Activated T-cell treated with anti-CD3 and anti-CD28 coated beads for 4 hours (primary cell): ENCODE measurements around the gene CCDC85B.
"Not testable (repeated sequence)": the region's sequence is repeated elsewhere in the genome, so short reads cannot be mapped to it uniquely, and the experiment has no call there.

Source experiments
- DNase-seq: peaks from one replicate; pipeline ENCODE4 v3.0.0-alpha.2; 2020

The CCDC85B gene

GRCh38 chr11:65890324-65891218, at the start of gene CCDC85B:
Gene CCDC85B, plus strand, starts transcription at chr11:65890673. Its CDS starts 111 bp downstream, at chr11:65890784.
- DNase-seq, result peak; percentile 99

- no peak for DNase-seq
Observed at GRCh38 chr11:65842144-65842543, 48.3 kb upstream of the CCDC85B start.

- no peak for DNase-seq
Observed at GRCh38 chr11:65843811-65844210, 46.7 kb upstream of the CCDC85B start.

- no peak for DNase-seq
Observed at GRCh38 chr11:65844231-65844872, 46.1 kb upstream of the CCDC85B start.

- no peak for DNase-seq
Observed at GRCh38 chr11:65847746-65848145, 42.7 kb upstream of the CCDC85B start.

GRCh38 chr11:65848693-65849092, 41.8 kb upstream of the CCDC85B start:
- not testable (repeated sequence) for DNase-seq

- DNase-seq, result no peak
Observed at GRCh38 chr11:65849366-65849765, 41.1 kb upstream of the CCDC85B start.

GRCh38 chr11:65849771-65850216, 40.7 kb upstream of the CCDC85B start:
- DNase-seq, result no peak

- DNase-seq, result no peak
Observed at GRCh38 chr11:65850217-65851082, 40.0 kb upstream of the CCDC85B start.

- DNase-seq, result no peak
Observed at GRCh38 chr11:65851083-65851579, 39.3 kb upstream of the CCDC85B start.

- DNase-seq, result no peak
Observed at GRCh38 chr11:65851811-65852507, 38.5 kb upstream of the CCDC85B start.

- DNase-seq, result no peak
Observed at GRCh38 chr11:65852508-65853245, 37.8 kb upstream of the CCDC85B start.

- DNase-seq, result no peak
Observed at GRCh38 chr11:65853246-65853979, 37.1 kb upstream of the CCDC85B start.

GRCh38 chr11:65854161-65854592, 36.3 kb upstream of the CCDC85B start:
- DNase-seq, result no peak

GRCh38 chr11:65854852-65855837, 35.3 kb upstream of the CCDC85B start:
- no peak for DNase-seq

- DNase-seq, result no peak
Observed at GRCh38 chr11:65855927-65856363, 34.5 kb upstream of the CCDC85B start.

GRCh38 chr11:65856689-65857499, 33.6 kb upstream of the CCDC85B start:
- peak; percentile 73 for DNase-seq

- peak; percentile 50 for DNase-seq
Observed at GRCh38 chr11:65857500-65857852, 33.0 kb upstream of the CCDC85B start.
